Liver (tissue), 3 donors: ENCODE data around the gene SECTM1.

Experiments used
- CTCF ChIP-seq: fragments of 150-350 bp; IDR thresholded peaks from 2 replicates; pipeline ENCODE4 v1.5.1; 2017; ENCODE audit warnings: improper control_type of control experiment, low read depth, low read length; ENCODE audit not compliant: missing input control
- HNF4A ChIP-seq, 2 donors: conservative IDR thresholded peaks; 2 replicates each; pipeline ENCODE4 v1.6.1; 2016; ENCODE audit warnings: antibody characterized with exemption in 2 of 2, mild to moderate bottlenecking in 2 of 2
- JUND ChIP-seq, 2 donors: IDR thresholded peaks; 2 replicates each; pipeline ENCODE4 v1.6.1; 2016; ENCODE audit warnings: antibody characterized with exemption in 2 of 2
- RAD21 ChIP-seq, 2 donors: IDR thresholded peaks; 2 replicates each; pipeline ENCODE4 v1.6.1; 2016; ENCODE audit warnings: antibody characterized with exemption in 2 of 2, mild to moderate bottlenecking in 2 of 2
- SP1 ChIP-seq: IDR thresholded peaks from 2 replicates; pipeline ENCODE4 v1.6.1; 2018; ENCODE audit warnings: antibody characterized with exemption, mild to moderate bottlenecking
- YY1 ChIP-seq: IDR thresholded peaks from 2 replicates; pipeline ENCODE4 v1.6.1; 2016; ENCODE audit warnings: antibody characterized with exemption, mild to moderate bottlenecking
- donor health status: healthy.
- donor health status: healthy.

GRCh38 chr17:82299452-82299851, 34.1 kb downstream of the SECTM1 start:
- TF ChIP-seq CTCF (no peak), SP1 (no peak), RAD21 (IDR thresholded peaks at IDR 0.05) (no peak), HNF4A (conservative IDR thresholded peaks at IDR 0.05) (no peak), YY1 (no peak), JUND (IDR thresholded peaks at IDR 0.05) (no peak)
